NCI-H187 (cell line): ENCODE results near the gene BANP.
"Not testable (repeated sequence)": the region's sequence is repeated elsewhere in the genome, so short reads cannot be mapped to it uniquely, and the experiment has no call there.

ENCODE experiments used
- DNase-seq, 2 experiments: peaks; one replicate each; lab custom pipeline; 2025; lab: John Stamatoyannopoulos, UW

BANP gene

GRCh38 chr16:87996962-87997880, 46.0 kb downstream of the BANP start:
- no peak for DNase-seq

DNA sequence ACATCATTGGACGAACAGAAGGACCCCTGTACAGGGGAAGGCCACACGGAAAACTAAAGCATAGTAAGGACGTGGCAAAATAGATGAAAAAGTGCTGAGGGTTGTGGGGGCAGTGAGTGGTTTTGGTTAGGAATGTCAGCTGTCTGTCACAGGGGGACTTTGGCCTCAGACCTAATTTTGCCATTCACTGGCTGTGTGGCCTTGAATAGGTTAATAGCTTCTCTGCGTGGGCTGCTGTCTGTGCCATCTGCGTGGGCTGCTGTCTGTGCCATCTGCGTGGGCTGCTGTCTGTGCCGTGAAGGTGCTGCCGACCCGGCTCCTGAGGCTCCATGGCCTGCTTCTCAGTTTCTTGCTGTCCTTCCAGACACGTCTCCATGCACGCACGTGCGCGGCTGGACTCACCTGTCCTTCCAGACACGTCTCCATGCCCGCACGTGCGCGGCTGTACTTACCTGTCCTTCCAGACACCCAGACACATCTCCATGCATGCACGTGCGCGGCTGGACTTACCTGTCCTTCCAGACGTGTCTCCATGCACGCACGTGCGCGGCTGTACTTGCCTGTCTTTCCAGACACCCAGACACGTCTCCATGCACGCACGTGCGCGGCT, 47.1 kb downstream of the BANP start:
- not testable (repeated sequence) for DNase-seq

GRCh38 chr16:87998992-87999391, 47.8 kb downstream of the BANP start:
- not testable (repeated sequence) for DNase-seq

GRCh38 chr16:88002211-88002610, 51.0 kb downstream of the BANP start:
- DNase-seq: no peak

DNA sequence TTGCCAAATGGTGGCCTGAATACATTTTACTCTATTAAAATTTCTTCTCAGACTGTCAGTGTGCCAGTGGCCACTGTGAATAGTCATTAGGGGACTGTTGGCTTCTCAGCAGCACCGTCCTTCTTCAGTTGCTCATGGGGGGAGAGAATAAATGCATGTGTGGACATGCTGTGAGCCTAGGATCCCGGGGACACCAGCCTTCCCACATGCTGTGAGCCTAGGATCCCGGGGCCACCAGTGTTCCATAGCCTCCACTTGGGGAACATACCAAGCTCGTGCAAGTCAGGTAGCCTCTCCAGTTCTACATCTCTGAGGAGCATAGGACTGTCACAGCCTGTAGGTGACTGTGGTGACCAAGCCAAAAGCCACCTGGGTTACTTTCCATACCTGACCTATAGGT, 51.5 kb downstream of the BANP start:
- no peak for DNase-seq

GRCh38 chr16:88003316-88003715, 52.1 kb downstream of the BANP start:
- no peak for DNase-seq

GRCh38 chr16:88003736-88004135, 52.5 kb downstream of the BANP start:
- DNase-seq: no peak

DNA sequence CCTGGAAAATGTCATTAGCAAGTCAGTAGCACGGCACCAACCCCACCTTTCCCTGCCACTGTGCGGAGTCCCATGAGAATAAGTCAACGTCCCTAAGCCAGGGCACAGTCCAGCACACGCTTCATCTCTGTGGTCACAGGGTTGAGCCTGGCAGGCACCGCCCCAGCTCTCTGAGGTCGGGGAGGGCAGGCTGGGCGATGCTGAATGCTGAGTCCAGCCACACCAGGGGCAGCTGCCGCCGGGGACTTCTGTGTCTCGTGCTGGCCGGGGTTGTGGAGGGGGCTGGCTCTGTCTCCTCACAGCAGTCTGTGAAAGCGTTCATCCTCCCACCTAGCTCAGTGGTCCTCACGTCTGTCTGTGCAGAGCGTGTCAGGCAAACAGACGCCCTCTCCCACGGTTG, 53.2 kb downstream of the BANP start:
- no peak for DNase-seq

- no peak for DNase-seq
Measured at GRCh38 chr16:88005181-88005581, 53.9 kb downstream of the BANP start.

- DNase-seq: no peak
Measured at GRCh38 chr16:88005968-88006367, 54.7 kb downstream of the BANP start.

DNA sequence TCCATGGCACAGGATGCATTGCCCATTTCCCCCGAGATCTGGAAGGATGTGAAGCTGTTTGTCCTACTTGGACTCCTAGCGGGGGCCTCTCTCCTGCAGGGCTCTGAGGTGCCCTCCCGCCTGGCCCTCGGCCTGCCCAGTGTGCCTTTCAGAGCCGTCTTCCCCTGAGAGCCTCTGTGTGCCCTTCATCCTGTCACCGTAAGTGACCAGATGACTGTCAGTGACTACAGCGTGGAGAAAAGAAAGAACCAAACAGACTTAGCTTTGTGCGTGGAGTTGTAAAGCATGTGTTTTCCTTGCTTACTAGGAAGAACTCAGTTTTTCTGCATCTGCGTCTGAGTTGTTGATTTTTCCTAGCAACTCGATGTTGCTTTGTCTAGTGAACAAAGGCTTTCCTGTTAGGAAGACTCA, 56.1 kb downstream of the BANP start:
- DNase-seq: no peak

- no peak for DNase-seq
Measured at GRCh38 chr16:88008840-88009239, 57.6 kb downstream of the BANP start.

- DNase-seq: no peak
Measured at GRCh38 chr16:88009563-88010342, 58.5 kb downstream of the BANP start.

- no peak for DNase-seq
Measured at GRCh38 chr16:88010343-88010967, 59.2 kb downstream of the BANP start.

DNA sequence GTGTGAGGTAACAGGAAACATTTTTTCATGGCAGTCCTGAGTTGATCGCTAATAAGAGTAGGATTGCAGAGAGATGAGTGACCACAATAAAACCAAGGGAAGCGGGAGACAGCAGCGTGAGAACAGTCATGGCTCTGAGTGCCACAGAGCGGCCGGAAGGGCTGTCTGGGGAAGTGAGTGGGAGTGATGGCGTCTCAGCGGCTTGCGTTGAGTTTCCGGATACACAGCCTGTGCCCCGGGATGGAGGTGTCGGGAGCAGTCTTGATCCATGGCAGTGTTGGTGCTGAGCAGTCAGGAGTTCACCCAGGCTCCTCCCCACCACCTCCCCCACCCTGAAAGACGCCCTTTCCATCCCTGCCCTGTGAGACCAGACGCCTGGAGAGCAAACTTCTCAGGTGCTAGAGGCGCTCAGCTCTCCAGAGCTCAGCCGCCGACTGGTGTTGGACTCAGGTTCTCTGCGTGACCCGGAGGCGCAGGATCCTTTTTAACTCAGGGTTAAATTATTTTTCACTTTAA, 59.8 kb downstream of the BANP start:
- no peak for DNase-seq

DNA sequence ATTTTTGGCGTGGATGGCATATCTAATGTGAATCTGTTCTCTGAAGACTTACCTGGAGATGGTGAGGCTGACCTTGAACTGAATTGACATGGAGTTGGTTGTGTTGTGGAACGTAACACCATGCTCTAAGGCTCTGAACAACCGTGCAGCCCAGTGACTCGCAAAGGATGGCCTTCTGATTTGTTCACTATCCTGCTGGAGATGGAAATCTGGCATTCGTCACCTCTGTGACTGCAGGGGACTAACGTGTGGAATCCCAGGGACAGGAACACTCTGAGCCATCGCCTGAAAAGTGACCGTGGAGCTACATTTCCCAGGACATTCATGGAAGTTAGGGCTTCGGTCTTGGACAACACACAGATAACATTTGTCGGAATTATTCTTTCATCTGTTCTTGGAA, 61.1 kb downstream of the BANP start:
- no peak for DNase-seq

- no peak for DNase-seq
Measured at GRCh38 chr16:88013091-88013609, 61.9 kb downstream of the BANP start.

DNA sequence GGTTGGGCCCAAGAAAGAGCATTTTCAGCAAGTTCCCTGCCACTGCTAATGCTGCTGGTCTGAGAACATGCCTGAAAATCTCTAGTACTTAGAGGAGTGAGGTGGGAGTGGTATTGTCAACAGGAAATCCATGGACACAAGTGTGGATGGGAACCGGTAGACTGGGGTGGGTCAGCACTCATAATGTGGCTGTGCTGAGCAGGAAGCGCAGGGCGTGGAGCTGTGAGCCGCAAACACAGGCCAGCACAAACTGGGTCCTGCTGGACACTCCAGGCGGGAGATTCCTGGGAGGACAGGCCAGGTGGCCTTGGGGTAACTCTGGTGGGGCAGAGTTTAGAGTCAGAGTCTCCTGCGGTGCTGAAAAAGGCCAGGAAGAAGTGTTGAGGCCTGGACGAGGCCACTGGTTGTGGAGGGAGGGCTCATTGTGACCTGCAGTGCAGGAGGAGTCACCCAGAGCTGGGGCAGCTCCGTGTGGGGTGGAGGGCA, 62.6 kb downstream of the BANP start:
- no peak for DNase-seq

- DNase-seq: no peak
Measured at GRCh38 chr16:88014252-88014781, 63.1 kb downstream of the BANP start.

DNA sequence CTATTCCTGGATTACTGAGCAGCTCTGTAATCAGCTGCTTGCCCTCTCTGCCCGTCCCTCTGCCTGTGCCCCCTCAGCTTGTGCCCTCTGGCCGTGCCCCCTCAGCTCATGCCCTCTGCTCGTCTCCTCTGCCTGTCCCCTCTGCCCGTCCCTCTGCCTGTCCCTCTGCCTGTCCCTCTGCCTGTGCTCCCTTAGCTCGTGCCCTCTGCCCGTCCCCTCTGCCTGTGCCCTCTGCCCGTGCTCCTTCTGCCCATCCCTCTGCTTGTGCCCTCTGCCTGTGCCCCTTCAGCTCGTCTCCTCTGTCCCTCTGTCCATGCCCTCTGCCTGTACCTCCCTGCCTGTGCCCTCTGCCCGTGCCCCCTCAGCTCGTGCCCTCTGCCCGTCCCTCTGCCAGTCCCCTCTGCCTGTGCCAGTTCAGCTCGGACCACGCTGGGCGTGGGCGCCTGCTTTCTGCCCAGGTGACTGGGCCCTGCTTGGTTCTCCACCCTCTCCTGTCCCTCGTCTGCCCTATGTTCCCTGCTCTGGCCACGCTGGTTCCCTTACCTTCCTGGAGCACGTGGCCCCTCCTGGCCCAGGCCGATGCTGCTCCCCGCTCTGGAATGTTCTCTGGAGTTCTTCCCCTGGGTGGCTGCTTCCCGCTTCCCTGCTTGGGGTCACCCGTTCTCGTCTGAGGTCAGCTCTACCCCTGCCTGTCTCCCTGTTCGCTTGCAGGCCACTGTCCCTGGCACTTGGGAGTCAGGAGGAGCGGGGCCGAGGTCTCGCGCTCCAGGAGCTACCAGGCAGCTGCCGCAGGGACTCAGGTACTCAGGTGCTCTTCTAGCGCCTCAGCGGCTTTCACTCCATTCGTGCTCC, 63.9 kb downstream of the BANP start:
- no peak for DNase-seq

GRCh38 chr16:88015806-88016140, 64.5 kb downstream of the BANP start:
- DNase-seq: no peak
